GM21717 (cell line): ENCODE measurements around the gene AQP12A.

Experiments used
- ATAC-seq: cut with Tn5 transposase; IDR thresholded peaks from one replicate; pipeline ENCODE4 v1.9.1; 2021; ENCODE audit warnings: mild to moderate bottlenecking, moderate library complexity; ENCODE audit not compliant: unreplicated experiment

AQP12A gene

DNA sequence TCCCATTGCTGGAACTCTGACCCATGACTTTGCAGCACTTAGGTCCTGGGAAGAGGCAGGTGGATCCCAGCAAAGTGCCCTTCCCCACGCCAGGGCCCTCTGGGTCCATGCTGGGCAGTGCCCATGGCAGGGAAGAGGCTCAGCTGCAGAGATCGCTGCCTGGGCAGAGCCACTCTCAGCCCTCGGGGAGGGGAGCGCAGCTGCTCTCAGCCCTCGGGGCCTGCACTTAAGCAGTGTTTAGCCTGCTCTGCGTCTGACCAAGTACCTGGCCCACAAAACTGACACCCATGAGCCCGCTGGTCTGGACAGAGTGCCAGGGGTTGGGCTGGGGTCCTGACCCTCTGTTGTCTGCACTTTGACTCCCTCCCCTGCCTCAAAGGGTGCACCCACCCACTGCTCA is 46.3 kb downstream of the AQP12A start:
- no peak for ATAC-seq

- no peak for ATAC-seq
Observed at GRCh38 chr2:240739797-240740196, 48.1 kb downstream of the AQP12A start.

- ATAC-seq = no peak
Observed at GRCh38 chr2:240741091-240741490, 49.4 kb downstream of the AQP12A start.

DNA sequence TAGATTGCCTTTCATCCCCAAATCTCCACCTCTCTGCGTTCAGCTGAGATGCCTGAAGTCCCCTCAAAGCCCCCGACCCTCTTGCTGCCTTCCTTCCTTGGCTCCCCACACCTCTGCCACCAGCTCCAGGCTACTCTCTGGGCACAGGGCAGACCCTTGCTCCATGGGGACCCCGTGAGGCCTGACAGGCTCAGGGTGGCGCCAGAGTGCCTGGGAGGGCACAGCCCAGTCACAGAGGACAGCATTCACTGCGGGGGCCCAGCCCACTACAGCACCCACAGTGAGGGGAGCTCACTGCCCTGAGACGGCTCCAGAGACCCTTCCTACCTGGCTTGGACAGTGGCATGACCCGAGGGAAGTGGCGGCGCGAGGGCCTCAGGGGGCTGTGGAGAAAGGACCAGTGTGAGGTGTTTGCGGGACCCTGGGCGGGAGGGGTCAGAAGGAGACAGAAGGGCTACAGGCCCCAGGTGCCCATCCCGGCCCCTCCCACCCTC is 51.0 kb downstream of the AQP12A start:
- no peak for ATAC-seq

- ATAC-seq = no peak
Observed at GRCh38 chr2:240745456-240745855, 53.8 kb downstream of the AQP12A start.

GRCh38 chr2:240745962-240746361 is 54.3 kb downstream of the AQP12A start:
- no peak for ATAC-seq

GRCh38 chr2:240746671-240747070 is 55.0 kb downstream of the AQP12A start:
- ATAC-seq = no peak

- no peak for ATAC-seq
Observed at GRCh38 chr2:240747256-240747655, 55.6 kb downstream of the AQP12A start.
